Right lung (tissue), 5 donors: ENCODE data around the gene SV2B. TPM values are rescaled to one million over a fixed set of nuclear protein-coding genes. Genes with fewer than 3 reads are reported as not detected.

ENCODE experiments used
- DNase-seq, 2 donors: peaks; one replicate each; pipeline ENCODE4 v3.0.0-alpha.2; 2013
- polyA plus RNA-seq, 5 donors: library from polyadenylated mRNA; unstranded; fragments of 120-200 nt; gene quantifications; one replicate each; pipeline versions ENCODE4 v1.2.1 to v1.2.3, GENCODE V29; 2013; ENCODE audit warnings: inconsistent platforms in 1 of 5, low replicate concordance in 1 of 5; ENCODE audit not compliant: insufficient read length in 5 of 5, insufficient read depth in 1 of 5

Gene SV2B
- polyA plus RNA-seq, 5 donors = 1.3 to 2.6 (median 1.5) TPM

- DNase-seq = no peak
Observed at GRCh38 chr15:91227117-91227516, 127.1 kb downstream of the SV2B start.

GRCh38 chr15:91227766-91228165, 127.7 kb downstream of the SV2B start:
- DNase-seq = peak; percentile 78 to 81

GRCh38 chr15:91228383-91228782, 128.3 kb downstream of the SV2B start:
- DNase-seq = no peak

- no peak for DNase-seq
Observed at GRCh38 chr15:91228890-91229289, 128.8 kb downstream of the SV2B start.

GRCh38 chr15:91231703-91232102, 131.6 kb downstream of the SV2B start:
- DNase-seq = no peak

- no peak for DNase-seq
Observed at GRCh38 chr15:91234759-91235158, 134.7 kb downstream of the SV2B start.

GRCh38 chr15:91235376-91235775, 135.3 kb downstream of the SV2B start:
- no peak for DNase-seq

GRCh38 chr15:91237445-91237844, 137.4 kb downstream of the SV2B start:
- DNase-seq = no peak

GRCh38 chr15:91238644-91239425, 138.8 kb downstream of the SV2B start:
- DNase-seq = no peak

- DNase-seq = no peak
Observed at GRCh38 chr15:91243826-91244225, 143.8 kb downstream of the SV2B start.

- no peak for DNase-seq
Observed at GRCh38 chr15:91244919-91245318, 144.9 kb downstream of the SV2B start.

- no peak for DNase-seq
Observed at GRCh38 chr15:91246998-91247397, 146.9 kb downstream of the SV2B start.

- peak; percentile 36 for DNase-seq
Observed at GRCh38 chr15:91249591-91249990, 149.5 kb downstream of the SV2B start.

- no peak for DNase-seq
Observed at GRCh38 chr15:91252322-91252721, 152.3 kb downstream of the SV2B start.

- DNase-seq = no peak
Observed at GRCh38 chr15:91252756-91253155, 152.7 kb downstream of the SV2B start.

- no peak for DNase-seq
Observed at GRCh38 chr15:91253605-91254004, 153.5 kb downstream of the SV2B start.

GRCh38 chr15:91254766-91255165, 154.7 kb downstream of the SV2B start:
- no peak for DNase-seq

GRCh38 chr15:91255670-91256192, 155.7 kb downstream of the SV2B start:
- DNase-seq = no peak

- DNase-seq = no peak
Observed at GRCh38 chr15:91257746-91258414, 157.8 kb downstream of the SV2B start.

GRCh38 chr15:91258415-91258759, 158.3 kb downstream of the SV2B start:
- DNase-seq = no peak

- DNase-seq = no peak
Observed at GRCh38 chr15:91259077-91259476, 159.0 kb downstream of the SV2B start.

- no peak for DNase-seq
Observed at GRCh38 chr15:91261345-91261744, 161.3 kb downstream of the SV2B start.
